A673 (cell line): ENCODE measurements around the gene DDX59. TPM values are rescaled to one million over a fixed set of nuclear protein-coding genes. Genes with fewer than 3 reads are reported as not detected.

Experiments used
- Bru-seq: library from RNA; stranded (reverse); fragments of 400-500 nt; gene quantifications from one replicate; lab custom pipeline; 2021; lab: Mats Ljungman, UMichigan
- BruChase-seq, 2 experiments: library from RNA; stranded (reverse); fragments of 400-500 nt; gene quantifications; one replicate each; lab custom pipeline; 2021; lab: Mats Ljungman, UMichigan
- BruUV-seq: library from RNA; stranded (reverse); fragments of 400-500 nt; replicated peaks from 2 replicates; lab custom pipeline; 2021; lab: Mats Ljungman, UMichigan
- CTCF ChIA-PET: fragments of 300-600 bp; sonication (Branson Sonifier 250); formaldehyde crosslinking; loops from one replicate; lab custom pipeline; 2022; ENCODE audit warnings: antibody characterized with exemption; lab: Charles Lee
- POLR2A ChIA-PET: fragments of 300-600 bp; sonication (Branson Sonifier 250); formaldehyde crosslinking; loops from one replicate; lab custom pipeline; 2022; ENCODE audit warnings: antibody characterized with exemption; ENCODE audit not compliant: low non-redundant PET; lab: Charles Lee
- DNase-seq: peaks from one replicate; pipeline ENCODE4 v3.0.0-alpha.2; 2015; ENCODE audit warnings: low spot score
- H3K27ac ChIP-seq: fragments of 200-600 bp; sonication (generic); 2 replicates; pipeline ENCODE4 v1.5.1; 2016; ENCODE audit warnings: mixed run types, low read depth, mild to moderate bottlenecking, mixed read lengths, antibody characterized with exemption, low read length; ENCODE audit not compliant: poor library complexity, severe bottlenecking
- H3K27me3 ChIP-seq: fragments of 200-600 bp; sonication (generic); replicated peaks from 2 replicates; pipeline ENCODE4 v1.6.1; 2017; ENCODE audit warnings: mixed run types, low read depth, mild to moderate bottlenecking, mixed read lengths, antibody characterized with exemption, low read length; ENCODE audit not compliant: insufficient read depth, poor library complexity
- H3K36me3 ChIP-seq: fragments of 200-600 bp; sonication (generic); 2 replicates; pipeline ENCODE4 v1.6.1; 2016; ENCODE audit warnings: mixed run types, mild to moderate bottlenecking, mixed read lengths, antibody characterized with exemption, low read length; ENCODE audit not compliant: insufficient read depth, poor library complexity, severe bottlenecking
- H3K4me1 ChIP-seq: fragments of 200-600 bp; sonication (generic); 2 replicates; pipeline ENCODE4 v1.6.1; 2017; ENCODE audit warnings: mixed run types, mild to moderate bottlenecking, mixed read lengths, antibody characterized with exemption, low read length; ENCODE audit not compliant: insufficient read depth, poor library complexity, severe bottlenecking
- H3K4me3 ChIP-seq: fragments of 200-600 bp; sonication (generic); 2 replicates; pipeline ENCODE4 v1.5.1; 2016; ENCODE audit warnings: low read depth, mixed run types, mild to moderate bottlenecking, mixed read lengths, low read length; ENCODE audit not compliant: poor library complexity, severe bottlenecking
- H3K9me3 ChIP-seq: fragments of 200-600 bp; sonication (generic); 2 replicates; pipeline ENCODE4 v1.6.1; 2016; ENCODE audit warnings: mixed run types, low read depth, mild to moderate bottlenecking, mixed read lengths, antibody characterized with exemption, low read length; ENCODE audit not compliant: poor library complexity, severe bottlenecking
- EZH2 ChIP-seq: fragments of 200-600 bp; sonication (generic); IDR thresholded peaks from 2 replicates; pipeline ENCODE4 v1.6.1; 2017; ENCODE audit warnings: borderline replicate concordance, low read depth, mild to moderate bottlenecking, mixed read lengths, antibody characterized with exemption, low read length; ENCODE audit not compliant: poor library complexity, severe bottlenecking
- intact Hi-C: fragments of 100-400 bp; cut with micrococcal nuclease; formaldehyde crosslinking; loops from one replicate; pipeline ENCODE4 v1.10.0; 2022; ENCODE audit not compliant: unreplicated experiment
- long read RNA-seq: library from polyadenylated mRNA; stranded (forward); transcript quantifications from one replicate; pipeline ENCODE4 v2.0.0, GENCODE V29; 2022
- total RNA-seq: library from RNA; stranded (reverse); gene quantifications from 2 replicates; pipeline ENCODE4 v1.2.3, GENCODE V29; 2021
- TF ChIP-seq, protein P1 (sequence below): fragments of 300-800, 200-600 bp; sonication (generic); conservative IDR thresholded peaks from 2 replicates; pipeline ENCODE4 v1.5.1; 2017; ENCODE audit warnings: low read depth, mild to moderate bottlenecking, antibody characterized with exemption, low read length, moderate library complexity, mixed read lengths

Gene DDX59
- 16.0 and 17.4 TPM in 2 replicates for total RNA-seq
- Bru-seq, nascent RNA, result percentile 64 among the genes with signal in this experiment
- percentile 61 among the genes with signal in this experiment for BruChase-seq, experiment 1, labeled RNA remaining after a 2-hour chase
- percentile 66 among the genes with signal in this experiment for BruChase-seq, experiment 2, labeled RNA remaining after a 6-hour chase
- long read RNA-seq, transcript DDX59-201 (8 exons, 2,289 nt), result major isoform, 24 of 34 reads
- long read RNA-seq, partial matches to known transcripts, result 0 of 34 reads
- long read RNA-seq, other reads (novel, unspliced or antisense), result 10 of 34 reads

DNA sequence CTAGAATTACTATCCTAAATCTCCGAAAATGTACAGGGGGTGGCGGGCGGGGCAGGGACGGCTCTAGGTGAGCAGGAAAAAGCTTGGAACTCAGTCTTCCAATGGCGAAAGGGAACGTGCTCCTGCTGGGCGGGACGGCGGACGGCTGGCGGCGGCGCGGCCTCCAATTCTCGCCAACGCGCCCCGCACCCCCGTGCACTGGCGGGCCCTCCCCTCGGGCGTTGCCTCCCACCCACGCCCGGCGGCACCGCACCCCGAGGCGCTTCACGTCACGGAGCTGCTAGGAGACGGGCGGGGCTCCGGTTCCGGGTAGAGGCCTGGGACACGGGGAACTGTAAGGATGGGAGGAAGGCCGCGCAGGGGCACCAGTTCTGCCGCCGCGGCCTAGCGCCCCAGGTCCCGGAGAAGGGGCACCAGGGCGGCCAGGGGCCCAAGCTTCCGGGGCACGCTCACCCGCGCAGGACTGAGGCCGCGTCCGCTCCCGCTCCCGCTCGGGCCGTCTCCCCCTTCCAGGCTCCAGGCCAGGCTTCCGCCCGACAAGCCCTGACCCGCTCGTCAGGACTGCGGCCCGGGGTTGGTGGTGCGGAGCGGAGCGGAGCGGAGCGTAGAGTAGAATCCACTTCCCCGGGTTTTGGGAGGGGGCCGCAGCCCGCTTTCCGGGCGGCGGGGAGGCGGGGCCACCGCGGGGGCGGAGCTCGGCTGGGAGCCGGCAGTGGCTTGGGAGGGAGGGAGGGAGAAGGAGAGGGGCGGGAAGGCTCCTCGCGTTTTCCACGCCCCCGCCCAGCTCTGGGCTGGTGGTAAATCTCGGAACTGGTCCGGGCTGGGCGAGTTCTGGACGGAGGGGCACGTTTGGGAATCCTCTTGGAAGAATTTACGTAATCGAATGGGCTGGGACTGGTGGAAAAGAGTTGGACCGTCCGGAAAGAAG, at the start of gene DDX59:
Gene DDX59, minus strand, starts transcription at position 594 of the 928 bp plus-strand sequence. CDS start 3,167 bp downstream, outside the sequence.
- intact Hi-C loops, result loop anchor here (2.0 kb wide), 1 partner anchor 49 kb away; the partner anchor contains the start of gene KIF14
- H3K27me3 ChIP-seq, result no peaks in the 10 kb centered on the region
- TF ChIP-seq, protein P1, sequence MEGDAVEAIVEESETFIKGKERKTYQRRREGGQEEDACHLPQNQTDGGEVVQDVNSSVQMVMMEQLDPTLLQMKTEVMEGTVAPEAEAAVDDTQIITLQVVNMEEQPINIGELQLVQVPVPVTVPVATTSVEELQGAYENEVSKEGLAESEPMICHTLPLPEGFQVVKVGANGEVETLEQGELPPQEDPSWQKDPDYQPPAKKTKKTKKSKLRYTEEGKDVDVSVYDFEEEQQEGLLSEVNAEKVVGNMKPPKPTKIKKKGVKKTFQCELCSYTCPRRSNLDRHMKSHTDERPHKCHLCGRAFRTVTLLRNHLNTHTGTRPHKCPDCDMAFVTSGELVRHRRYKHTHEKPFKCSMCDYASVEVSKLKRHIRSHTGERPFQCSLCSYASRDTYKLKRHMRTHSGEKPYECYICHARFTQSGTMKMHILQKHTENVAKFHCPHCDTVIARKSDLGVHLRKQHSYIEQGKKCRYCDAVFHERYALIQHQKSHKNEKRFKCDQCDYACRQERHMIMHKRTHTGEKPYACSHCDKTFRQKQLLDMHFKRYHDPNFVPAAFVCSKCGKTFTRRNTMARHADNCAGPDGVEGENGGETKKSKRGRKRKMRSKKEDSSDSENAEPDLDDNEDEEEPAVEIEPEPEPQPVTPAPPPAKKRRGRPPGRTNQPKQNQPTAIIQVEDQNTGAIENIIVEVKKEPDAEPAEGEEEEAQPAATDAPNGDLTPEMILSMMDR, result no peak
- TF ChIP-seq EZH2, result no peak
- H3K4me1 ChIP-seq, result peaks cover 30% of the 10 kb centered on the region
- peak within 1 kb of the TSS; percentile 99 for H3K27ac ChIP-seq
- POLR2A ChIA-PET, result interaction anchor here (0.5 to 0.7 kb wide), 5 partner anchors 13 to 264 kb away, joined by 3 to 14 read pairs (median 4); no protein-coding TSS in a partner anchor
- DNase-seq, result peak; percentile 98
- peak within 1 kb of the TSS; percentile 69 for H3K4me3 ChIP-seq
- no peaks in the 10 kb centered on the region for H3K9me3 ChIP-seq
- no TSS peak for BruUV-seq
- CTCF ChIA-PET, result interaction anchor here (0.5 to 1.5 kb wide), 6 partner anchors 9 to 628 kb away, joined by 3 to 6 read pairs (median 5); no protein-coding TSS in a partner anchor
- no peaks in the 10 kb centered on the region for H3K36me3 ChIP-seq

DNA sequence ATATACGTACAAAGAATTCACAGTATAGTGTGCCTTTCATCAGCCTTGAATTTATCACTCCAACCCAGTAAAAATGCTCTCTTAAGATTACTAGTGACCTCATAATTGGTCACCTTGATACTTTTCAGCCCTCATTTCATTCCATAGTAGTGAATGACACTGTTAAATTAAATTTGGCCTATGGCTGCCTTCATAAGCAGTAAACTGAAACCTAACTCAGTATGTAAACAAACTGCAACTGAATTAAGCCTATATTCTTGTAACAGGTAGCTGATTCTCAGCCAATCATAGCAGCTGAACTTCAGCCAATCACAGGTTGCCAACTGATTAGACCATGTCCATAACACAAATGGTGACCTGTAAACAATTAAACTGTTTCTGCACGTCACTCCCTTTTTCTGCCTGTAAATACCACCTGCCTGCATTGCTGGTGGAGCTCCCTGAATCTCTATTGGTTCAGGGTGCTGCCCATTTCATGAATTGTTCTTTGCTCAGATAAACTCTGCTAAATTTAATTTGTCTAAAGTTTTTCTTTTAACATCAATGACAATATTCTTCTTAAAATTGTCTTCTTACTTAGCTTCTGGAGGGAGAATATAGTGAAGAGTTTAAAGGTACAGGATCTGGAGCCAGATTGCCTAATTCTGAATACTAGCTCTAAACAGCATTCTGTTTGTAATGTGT, 44.9 kb upstream of the DDX59 start:
- Histone ChIP-seq H3K27ac (no peak overlapping the region), H3K27me3 (no peaks in the 10 kb centered on the region), H3K36me3 (no peaks in the 10 kb centered on the region), H3K9me3 (no peaks in the 10 kb centered on the region), H3K4me1 (no peaks in the 10 kb centered on the region), H3K4me3 (no peak overlapping the region)
- no TSS peak for BruUV-seq
- ChIA-PET CTCF (no interaction called here), POLR2A (no interaction called here)
- intact Hi-C loops, result no loop called here
- DNase-seq, result no peak
- TF ChIP-seq EZH2, result no peak
- TF ChIP-seq, protein P1, result no peak

DNA sequence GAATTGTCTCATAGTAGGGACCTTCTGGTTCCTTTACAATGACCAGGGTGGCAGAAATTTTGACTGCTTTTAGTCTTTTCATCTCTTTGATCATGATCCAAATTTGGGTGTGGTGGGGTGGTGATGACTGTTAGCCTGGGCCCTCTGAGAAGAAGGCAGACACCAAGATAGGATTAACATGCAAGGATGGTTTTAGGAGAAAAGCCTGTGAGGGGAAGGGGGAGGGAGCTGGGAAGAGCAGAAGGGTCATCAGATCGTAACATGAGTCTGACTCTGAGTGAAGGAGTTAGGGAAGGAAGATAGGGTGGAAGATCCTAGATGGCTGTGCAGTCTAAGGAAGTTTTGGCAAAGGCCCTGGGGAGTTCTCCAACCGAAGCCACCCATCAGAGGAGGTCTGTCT, 40.5 kb upstream of the DDX59 start:
- POLR2A ChIA-PET, result no interaction called here
- no peaks in the 10 kb centered on the region for H3K9me3 ChIP-seq
- no TSS peak for BruUV-seq

More for the DNA sequence above, 40.5 kb upstream of the DDX59 start:
- Histone ChIP-seq H3K27ac (no peak overlapping the region), H3K36me3 (no peaks in the 10 kb centered on the region), H3K4me1 (peaks cover 10% of the 10 kb centered on the region), H3K27me3 (no peaks in the 10 kb centered on the region), H3K4me3 (no peak overlapping the region)
- intact Hi-C loops, result no loop called here
- TF ChIP-seq, protein P1, result no peak
- no peak for TF ChIP-seq EZH2
- CTCF ChIA-PET, result no interaction called here
- DNase-seq, result no peak
